ENCODE data around the gene ZSCAN18. TPM values are rescaled to one million over a fixed set of nuclear protein-coding genes. Genes with fewer than 3 reads are reported as not detected.

Gene ZSCAN18
- total RNA-seq, 1 experiment from 2014 or later, result not detected

GRCh38 chr19:58117841-58118575 is 20.0 kb upstream of the ZSCAN18 start:
- H3K4me3 Mint-ChIP-seq (ENCODE audit: unreplicated experiment), result no peak overlapping the region
- no peak overlapping the region for H3K27ac Mint-ChIP-seq (ENCODE audit: low read depth, unreplicated experiment)
- H3K36me3 Mint-ChIP-seq (ENCODE audit: insufficient read depth, unreplicated experiment), result no peaks in the 10 kb centered on the region
- CTCF ChIA-PET, result no interaction called here
- POLR2A ChIA-PET, result no interaction called here
- H3K4me1 Mint-ChIP-seq (ENCODE audit: insufficient read depth, unreplicated experiment), result no peaks in the 10 kb centered on the region
- peaks cover 52% of the 10 kb centered on the region for H3K9me3 Mint-ChIP-seq (ENCODE audit: unreplicated experiment)
- DNase-seq (ENCODE audit: unreplicated experiment), result no peak
- intact Hi-C loops (cut with micrococcal nuclease), result no loop called here
- TF ChIP-seq CTCF (IDR thresholded peaks at IDR 0.05; ENCODE audit: unreplicated experiment), result no peak
- no peaks in the 10 kb centered on the region for H3K27me3 Mint-ChIP-seq (ENCODE audit: insufficient read depth, unreplicated experiment)
- BruUV-seq (replicated peaks), result no TSS peak

- ChIA-PET CTCF (no interaction called here), POLR2A (no interaction called here)
- BruUV-seq (replicated peaks), result no TSS peak
- H3K36me3 Mint-ChIP-seq (ENCODE audit: insufficient read depth, unreplicated experiment), result no peaks in the 10 kb centered on the region
- H3K9me3 Mint-ChIP-seq (ENCODE audit: unreplicated experiment), result peaks cover 20% of the 10 kb centered on the region
- H3K4me3 Mint-ChIP-seq (ENCODE audit: unreplicated experiment), result no peak overlapping the region
- DNase-seq (ENCODE audit: unreplicated experiment), result no peak
- intact Hi-C loops (cut with micrococcal nuclease), result no loop called here
- no peaks in the 10 kb centered on the region for H3K4me1 Mint-ChIP-seq (ENCODE audit: insufficient read depth, unreplicated experiment)
- TF ChIP-seq CTCF (IDR thresholded peaks at IDR 0.05; ENCODE audit: unreplicated experiment), result no peak
- H3K27me3 Mint-ChIP-seq (ENCODE audit: insufficient read depth, unreplicated experiment), result no peaks in the 10 kb centered on the region
- H3K27ac Mint-ChIP-seq (ENCODE audit: low read depth, unreplicated experiment), result no peak overlapping the region
Observed at GRCh38 chr19:58108546-58108817, 10.5 kb upstream of the ZSCAN18 start.

GRCh38 chr19:58107778-58108545 is 9.9 kb upstream of the ZSCAN18 start:
- no peaks in the 10 kb centered on the region for H3K36me3 Mint-ChIP-seq (ENCODE audit: insufficient read depth, unreplicated experiment)
- intact Hi-C loops (cut with micrococcal nuclease), result no loop called here
- H3K27me3 Mint-ChIP-seq (ENCODE audit: insufficient read depth, unreplicated experiment), result no peaks in the 10 kb centered on the region
- ChIA-PET CTCF (no interaction called here), POLR2A (no interaction called here)
- no peaks in the 10 kb centered on the region for H3K4me1 Mint-ChIP-seq (ENCODE audit: insufficient read depth, unreplicated experiment)
- H3K9me3 Mint-ChIP-seq (ENCODE audit: unreplicated experiment), result peaks cover 20% of the 10 kb centered on the region
- no peak overlapping the region for H3K27ac Mint-ChIP-seq (ENCODE audit: low read depth, unreplicated experiment)
- TF ChIP-seq CTCF (IDR thresholded peaks at IDR 0.05; ENCODE audit: unreplicated experiment), result no peak
- DNase-seq (ENCODE audit: unreplicated experiment), result no peak
- no TSS peak for BruUV-seq (replicated peaks)
- H3K4me3 Mint-ChIP-seq (ENCODE audit: unreplicated experiment), result no peak overlapping the region

GRCh38 chr19:58098682-58098998 is 609 bp upstream of the ZSCAN18 start:
- no TSS peak for BruUV-seq (replicated peaks)
- Mint-ChIP-seq H3K36me3 (ENCODE audit: insufficient read depth, unreplicated experiment) (no peaks in the 10 kb centered on the region), H3K4me3 (ENCODE audit: unreplicated experiment) (no peak overlapping the region), H3K27me3 (ENCODE audit: insufficient read depth, unreplicated experiment) (no peaks in the 10 kb centered on the region), H3K4me1 (ENCODE audit: insufficient read depth, unreplicated experiment) (no peaks in the 10 kb centered on the region), H3K27ac (ENCODE audit: low read depth, unreplicated experiment) (no peak overlapping the region), H3K9me3 (ENCODE audit: unreplicated experiment) (peaks cover 18% of the 10 kb centered on the region)
- DNase-seq (ENCODE audit: unreplicated experiment), result no peak
- ChIA-PET CTCF (no interaction called here), POLR2A (no interaction called here)
- intact Hi-C loops (cut with micrococcal nuclease), result no loop called here
- no peak for TF ChIP-seq CTCF (IDR thresholded peaks at IDR 0.05; ENCODE audit: unreplicated experiment)
